Keratinocyte (primary cell): ENCODE measurements around the gene ABI3BP. TPM values are rescaled to one million over a fixed set of nuclear protein-coding genes. Genes with fewer than 3 reads are reported as not detected.

Experiments
- DNase-seq: peaks from one replicate; pipeline ENCODE4 v3.0.0-alpha.2; 2011; ENCODE audit warnings: low read depth, missing footprints, low spot score
- FAIRE-seq: peaks from 2 replicates; lab custom pipeline; 2011; peaks lifted over from hg19 to GRCh38; lab: Jason Lieb, UNC
- H2AFZ ChIP-seq: 2 replicates; pipeline ENCODE4 v1.6.0; 2012; ENCODE audit warnings: low read length, control low read depth, inconsistent platforms; ENCODE audit not compliant: control insufficient read depth
- H3K27ac ChIP-seq: 2 replicates; pipeline ENCODE4 v1.5.1; 2011; ENCODE audit warnings: low read length; ENCODE audit not compliant: control insufficient read depth, insufficient read depth
- H3K27me3 ChIP-seq: 3 replicates; pipeline ENCODE4 v1.6.0; 2011; ENCODE audit warnings: low read length; ENCODE audit not compliant: control insufficient read depth, insufficient read depth; ENCODE audit errors: extremely low read depth
- H3K36me3 ChIP-seq, 2 experiments: 2 replicates in 1 of 2; 3 replicates in 1 of 2; pipeline ENCODE4 v1.5.1; 2011; ENCODE audit warnings: low read length in 2 of 2, mild to moderate bottlenecking in 1 of 2; ENCODE audit not compliant: control insufficient read depth in 2 of 2, insufficient read depth in 2 of 2; ENCODE audit errors: extremely low read depth in 1 of 2
- H3K4me1 ChIP-seq: 3 replicates; pipeline ENCODE4 v1.5.1; 2011; ENCODE audit warnings: low read length; ENCODE audit not compliant: control insufficient read depth, insufficient read depth; ENCODE audit errors: extremely low read depth
- H3K4me2 ChIP-seq: 3 replicates; pipeline ENCODE4 v1.6.0; 2011; ENCODE audit warnings: low read depth, low read length; ENCODE audit not compliant: control insufficient read depth, insufficient read depth; ENCODE audit errors: extremely low read depth
- H3K4me3 ChIP-seq, 3 experiments: fragments of 200-600 bp in 1 of 3; sonication (generic) in 1 of 3; 2 replicates in 2 of 3; 3 replicates in 1 of 3; pipeline ENCODE4 v1.5.1; 2011 to 2016; ENCODE audit warnings: low read length in 3 of 3, mild to moderate bottlenecking in 3 of 3, control low read depth in 2 of 3, inconsistent platforms in 1 of 3, low read depth in 1 of 3, mixed read lengths in 1 of 3, mixed run types in 1 of 3, moderate library complexity in 1 of 3; ENCODE audit not compliant: control insufficient read depth in 2 of 3, insufficient read depth in 2 of 3; ENCODE audit errors: extremely low read depth in 1 of 3
- H3K79me2 ChIP-seq: 2 replicates; pipeline ENCODE4 v1.6.0; 2012; ENCODE audit warnings: low read length; ENCODE audit not compliant: control insufficient read depth, insufficient read depth
- H3K9ac ChIP-seq: 3 replicates; pipeline ENCODE4 v1.6.0; 2011; ENCODE audit warnings: low read length; ENCODE audit not compliant: control insufficient read depth, insufficient read depth; ENCODE audit errors: extremely low read depth
- H3K9me1 ChIP-seq: 3 replicates; pipeline ENCODE4 v1.6.0; 2011; ENCODE audit warnings: low read length; ENCODE audit not compliant: control insufficient read depth, insufficient read depth; ENCODE audit errors: extremely low read depth
- H3K9me3 ChIP-seq: 2 replicates; pipeline ENCODE4 v1.5.1; 2012; ENCODE audit warnings: low read depth, low read length; ENCODE audit not compliant: control insufficient read depth
- H4K20me1 ChIP-seq: 3 replicates; pipeline ENCODE4 v1.6.0; 2011; ENCODE audit warnings: low read length; ENCODE audit not compliant: control insufficient read depth, insufficient read depth; ENCODE audit errors: extremely low read depth
- EZH2 ChIP-seq: IDR thresholded peaks from one replicate; pipeline ENCODE4 v1.6.1; 2012; ENCODE audit warnings: inconsistent platforms, mild to moderate bottlenecking, low read length, moderate library complexity
- dilution Hi-C: fragments of 300-500 bp; cut with MboI; formaldehyde crosslinking; loops from one replicate; pipeline ENCODE4 v1.7.0; 2020; ENCODE audit warnings: low sequenced_read_pairs; ENCODE audit not compliant: extremely low pct_ligation_motif_present
- polyA plus RNA-seq, 5 experiments: library from polyadenylated mRNA; depleted of rRNA in 3 of 5; stranded (reverse) in 3 of 5; stranded (forward) in 1 of 5; unstranded in 1 of 5; fragments of >200 nt; gene quantifications; 1 replicate in 1 of 5; 2 replicates in 3 of 5; 3 replicates in 1 of 5; pipeline versions ENCODE4 v1.2.1 to v1.2.3, GENCODE V29; 2011 to 2012; ENCODE audit warnings: missing spikeins in 2 of 5, low read depth in 1 of 5, low replicate concordance in 1 of 5
- TF ChIP-seq, protein P1 (sequence below), 3 experiments: IDR thresholded peaks in 1 of 3; conservative IDR thresholded peaks in 1 of 3; optimal IDR thresholded peaks in 1 of 3; 2 replicates in 2 of 3; 3 replicates in 1 of 3; pipeline versions ENCODE3 to v1.5.1; 2011; ENCODE audit warnings: low read length in 3 of 3, mild to moderate bottlenecking in 3 of 3, moderate library complexity in 2 of 3, control low read depth in 1 of 3, inconsistent platforms in 1 of 3; ENCODE audit not compliant: insufficient read depth in 2 of 3; ENCODE audit errors: extremely low read depth in 1 of 3

The ABI3BP gene
- polyA plus RNA-seq, 1 donor (not counting 4 experiments of a cell fraction or from before 2014, with no cell fraction given) = 0.59 TPM

DNA sequence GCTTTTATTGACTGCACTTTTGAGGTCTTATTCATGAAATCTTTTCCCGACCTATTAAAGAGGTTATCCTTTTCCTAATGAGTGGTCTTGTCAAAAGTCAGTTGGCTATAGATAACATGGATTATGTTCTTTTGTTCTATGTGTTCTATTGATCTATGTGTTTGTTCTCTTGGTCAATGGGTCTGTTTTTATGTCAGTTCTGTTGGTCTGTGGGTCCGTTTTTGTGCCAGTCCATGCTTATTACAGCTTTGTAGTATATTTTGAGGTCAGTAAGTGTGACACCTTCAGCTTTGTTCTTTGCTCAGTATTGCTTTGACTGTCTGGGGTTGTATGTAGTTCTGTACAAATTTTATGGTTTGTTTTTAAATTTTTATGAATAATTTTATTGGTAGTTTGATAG lies 276.2 kb downstream of the ABI3BP start:
- Histone ChIP-seq H3K27ac (no peak overlapping the region), H3K27me3 (no peaks in the 10 kb centered on the region), H3K9me3 (no peaks in the 10 kb centered on the region), H3K9me1 (no peaks in the 10 kb centered on the region), H3K79me2 (peaks cover 91% of the 10 kb centered on the region), H3K9ac (no peak overlapping the region), H2AFZ (no peak overlapping the region), H4K20me1 (peaks cover 15% of the 10 kb centered on the region), H3K4me1 (no peaks in the 10 kb centered on the region), H3K36me3 (peaks cover 12 to 37% of the 10 kb centered on the region in 2 experiments), H3K4me2 (no peak overlapping the region), H3K4me3 (no peak overlapping the region)
- DNase-seq (no peak), FAIRE-seq (no peak)
- dilution Hi-C loops = no loop called here
- no peak for TF ChIP-seq EZH2
- TF ChIP-seq, protein P1, sequence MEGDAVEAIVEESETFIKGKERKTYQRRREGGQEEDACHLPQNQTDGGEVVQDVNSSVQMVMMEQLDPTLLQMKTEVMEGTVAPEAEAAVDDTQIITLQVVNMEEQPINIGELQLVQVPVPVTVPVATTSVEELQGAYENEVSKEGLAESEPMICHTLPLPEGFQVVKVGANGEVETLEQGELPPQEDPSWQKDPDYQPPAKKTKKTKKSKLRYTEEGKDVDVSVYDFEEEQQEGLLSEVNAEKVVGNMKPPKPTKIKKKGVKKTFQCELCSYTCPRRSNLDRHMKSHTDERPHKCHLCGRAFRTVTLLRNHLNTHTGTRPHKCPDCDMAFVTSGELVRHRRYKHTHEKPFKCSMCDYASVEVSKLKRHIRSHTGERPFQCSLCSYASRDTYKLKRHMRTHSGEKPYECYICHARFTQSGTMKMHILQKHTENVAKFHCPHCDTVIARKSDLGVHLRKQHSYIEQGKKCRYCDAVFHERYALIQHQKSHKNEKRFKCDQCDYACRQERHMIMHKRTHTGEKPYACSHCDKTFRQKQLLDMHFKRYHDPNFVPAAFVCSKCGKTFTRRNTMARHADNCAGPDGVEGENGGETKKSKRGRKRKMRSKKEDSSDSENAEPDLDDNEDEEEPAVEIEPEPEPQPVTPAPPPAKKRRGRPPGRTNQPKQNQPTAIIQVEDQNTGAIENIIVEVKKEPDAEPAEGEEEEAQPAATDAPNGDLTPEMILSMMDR (optimal IDR thresholded peaks at IDR 0.05 in 1 of 3, IDR thresholded peaks at IDR 0.05 in 1 of 3, conservative IDR thresholded peaks at IDR 0.05 in 1 of 3; ENCODE audit: extremely low read depth in 1 of 3, insufficient read depth in 2 of 3, low read length in 3 of 3) = no peak

DNA sequence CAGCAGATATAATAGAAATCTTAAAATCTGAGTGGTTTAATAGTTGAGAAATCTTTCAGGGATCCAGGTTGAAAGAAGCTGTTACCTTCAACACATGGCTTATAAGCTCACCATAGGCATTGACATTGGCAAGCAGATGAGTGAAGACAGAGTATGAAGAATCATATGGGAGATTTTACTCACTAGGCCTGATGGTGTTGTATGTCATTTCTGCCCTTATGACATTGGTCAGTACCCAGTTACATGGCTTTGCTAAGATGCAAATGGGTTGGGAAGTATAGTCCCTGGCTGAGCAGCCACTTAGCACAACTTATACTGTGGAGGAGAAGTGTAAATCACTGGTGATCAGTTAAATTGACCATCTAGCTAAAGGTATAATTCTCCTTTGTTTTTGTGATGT lies 278.0 kb downstream of the ABI3BP start:
- dilution Hi-C loops = no loop called here
- H2AFZ ChIP-seq = no peak overlapping the region
- H3K4me3 ChIP-seq = no peak overlapping the region
- peaks cover 7 to 27% of the 10 kb centered on the region in 2 experiments for H3K36me3 ChIP-seq
- FAIRE-seq (no peak), DNase-seq (no peak)
- H3K9ac ChIP-seq = no peak overlapping the region
- H3K9me1 ChIP-seq = no peaks in the 10 kb centered on the region
- peaks cover 95% of the 10 kb centered on the region for H3K79me2 ChIP-seq
- no peak overlapping the region for H3K4me2 ChIP-seq
- no peak for TF ChIP-seq EZH2
- TF ChIP-seq, protein P1 (optimal IDR thresholded peaks at IDR 0.05 in 1 of 3, IDR thresholded peaks at IDR 0.05 in 1 of 3, conservative IDR thresholded peaks at IDR 0.05 in 1 of 3; ENCODE audit: extremely low read depth in 1 of 3, insufficient read depth in 2 of 3, low read length in 3 of 3) = no peak
- peaks cover 14% of the 10 kb centered on the region for H4K20me1 ChIP-seq
- no peak overlapping the region for H3K27ac ChIP-seq
- H3K9me3 ChIP-seq = no peaks in the 10 kb centered on the region
- no peaks in the 10 kb centered on the region for H3K27me3 ChIP-seq
- H3K4me1 ChIP-seq = peaks cover 12% of the 10 kb centered on the region
